KOPT-K1 (cell line): Measurements from ENCODE around the gene AAMDC.
"Not testable (repeated sequence)": the region's sequence is repeated elsewhere in the genome, so short reads cannot be mapped to it uniquely, and the experiment has no call there.

Experiments used
- H3K27ac ChIP-seq: fragments of 200-600 bp; sonication (generic); 2 replicates; pipeline ENCODE4 v1.5.1; 2016; ENCODE audit warnings: antibody characterized with exemption, mild to moderate bottlenecking, low read depth, low read length; ENCODE audit not compliant: poor library complexity, severe bottlenecking
- H3K36me3 ChIP-seq: fragments of 200-600 bp; sonication (generic); 2 replicates; pipeline ENCODE4 v1.5.1; 2017; ENCODE audit warnings: antibody characterized with exemption, mild to moderate bottlenecking, low read length, moderate library complexity; ENCODE audit not compliant: insufficient read depth
- H3K9me3 ChIP-seq: fragments of 200-600 bp; sonication (generic); 2 replicates; pipeline ENCODE4 v1.5.1; 2017; ENCODE audit warnings: antibody characterized with exemption, low read length, mild to moderate bottlenecking; ENCODE audit not compliant: insufficient read depth, poor library complexity, severe bottlenecking

The AAMDC gene

DNA sequence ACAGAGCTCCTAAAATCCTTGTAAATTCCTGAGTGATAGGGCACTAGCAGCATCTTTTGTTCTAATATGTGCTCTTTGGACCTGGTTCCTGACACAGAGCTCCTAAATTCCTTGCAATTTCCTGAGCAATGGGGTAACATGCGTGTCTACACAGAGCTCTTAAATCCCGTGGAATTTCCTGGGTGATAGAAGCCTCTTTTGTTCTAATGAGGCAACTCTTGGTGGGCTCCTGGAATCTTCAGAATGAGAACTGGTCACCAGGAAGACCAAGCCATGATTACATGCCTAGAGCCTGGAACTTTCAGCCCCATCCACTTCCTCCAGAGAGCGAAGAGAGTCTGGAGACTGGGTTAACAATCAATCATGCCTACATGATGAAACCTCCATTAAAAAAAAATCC, 19.5 kb upstream of the AAMDC start:
- Histone ChIP-seq H3K9me3 (peaks cover 7% of the 10 kb centered on the region), H3K36me3 (peaks cover 14% of the 10 kb centered on the region), H3K27ac (no peak overlapping the region)

DNA sequence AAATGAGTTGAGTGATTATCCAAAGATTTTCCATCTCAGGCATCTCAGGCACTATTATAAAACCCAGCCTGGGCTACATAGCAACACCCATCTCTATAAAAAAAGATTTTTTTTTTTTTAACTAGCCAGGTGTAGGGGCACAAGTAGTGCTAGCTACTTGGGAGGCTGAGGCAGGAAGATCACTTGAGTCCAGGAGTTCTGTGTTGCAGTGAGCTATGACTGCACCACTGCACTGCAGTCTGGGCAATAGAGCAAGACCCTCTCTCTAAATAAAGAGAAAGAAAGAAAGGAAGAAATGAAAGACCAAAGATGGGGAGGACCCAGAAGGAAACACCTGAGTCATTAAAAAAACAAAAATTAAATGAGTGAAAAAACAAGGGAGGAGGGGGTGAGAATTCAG, 14.5 kb upstream of the AAMDC start:
- Histone ChIP-seq H3K9me3 (no peaks in the 10 kb centered on the region), H3K36me3 (peaks cover 32% of the 10 kb centered on the region)

DNA sequence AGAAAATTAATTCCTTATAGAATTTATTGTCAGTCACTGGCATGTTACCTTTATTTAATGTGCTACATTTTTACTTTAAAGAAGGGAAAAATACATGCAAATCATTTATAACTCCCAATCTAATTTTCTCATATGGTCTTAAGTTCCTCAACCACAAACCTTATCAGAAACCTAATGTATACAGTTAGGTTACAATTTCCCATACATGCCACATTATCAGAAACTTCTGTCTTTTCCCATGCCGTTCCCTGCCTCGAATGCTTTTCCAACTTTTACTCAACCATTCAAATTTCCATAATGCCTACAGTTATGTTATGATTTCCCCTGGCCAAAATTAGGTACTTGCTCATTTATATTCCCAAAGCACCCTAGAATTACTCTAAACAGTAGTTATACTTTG, 14.0 kb upstream of the AAMDC start:
- Histone ChIP-seq H3K27ac (no peak overlapping the region), H3K9me3 (no peaks in the 10 kb centered on the region), H3K36me3 (peaks cover 37% of the 10 kb centered on the region)

More for the DNA sequence above, 14.5 kb upstream of the AAMDC start:
- no peak overlapping the region for H3K27ac ChIP-seq

DNA sequence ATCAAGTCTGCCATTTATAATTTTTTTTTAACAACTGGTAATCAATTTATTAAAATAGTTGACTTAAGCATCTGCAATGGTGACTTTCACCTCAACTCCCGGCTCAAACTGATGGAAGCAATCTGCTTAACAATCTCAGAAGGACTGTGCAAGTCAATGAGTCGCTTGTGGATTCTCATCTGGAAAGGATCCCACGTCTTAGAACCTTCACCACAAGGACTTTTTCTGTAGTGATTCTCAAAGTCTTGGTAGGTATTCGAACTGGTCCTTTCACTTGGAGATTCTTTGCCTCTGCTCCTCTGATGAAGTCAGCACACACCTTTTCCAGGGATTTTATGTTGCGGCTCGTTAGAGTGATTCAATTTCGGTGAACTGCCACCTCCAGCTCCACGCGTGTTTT, 7.7 kb upstream of the AAMDC start:
- no peaks in the 10 kb centered on the region for H3K9me3 ChIP-seq
- no peak overlapping the region for H3K27ac ChIP-seq
- H3K36me3 ChIP-seq, result peaks cover 40% of the 10 kb centered on the region

DNA sequence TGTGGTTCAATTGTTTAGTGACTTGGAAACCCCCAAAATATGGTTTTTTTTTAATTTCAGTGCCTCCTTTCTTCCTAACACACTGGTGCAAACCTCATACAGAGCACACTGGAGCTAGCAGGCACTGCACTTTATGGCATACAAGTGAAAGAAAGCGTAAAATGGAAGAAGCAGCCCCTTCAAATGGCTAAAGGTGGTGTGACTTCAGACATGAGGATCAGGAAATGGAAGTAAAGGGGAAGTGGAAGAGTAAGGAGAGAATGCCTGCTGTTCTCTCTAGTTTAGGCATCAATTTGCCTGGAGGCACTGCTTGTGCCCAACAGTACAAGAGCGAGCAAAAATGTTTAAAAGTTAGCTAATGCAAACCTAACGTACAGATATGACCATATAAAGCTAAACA, 6.1 kb upstream of the AAMDC start:
- Histone ChIP-seq H3K36me3 (peaks cover 31% of the 10 kb centered on the region), H3K27ac (no peak overlapping the region), H3K9me3 (no peaks in the 10 kb centered on the region)

DNA sequence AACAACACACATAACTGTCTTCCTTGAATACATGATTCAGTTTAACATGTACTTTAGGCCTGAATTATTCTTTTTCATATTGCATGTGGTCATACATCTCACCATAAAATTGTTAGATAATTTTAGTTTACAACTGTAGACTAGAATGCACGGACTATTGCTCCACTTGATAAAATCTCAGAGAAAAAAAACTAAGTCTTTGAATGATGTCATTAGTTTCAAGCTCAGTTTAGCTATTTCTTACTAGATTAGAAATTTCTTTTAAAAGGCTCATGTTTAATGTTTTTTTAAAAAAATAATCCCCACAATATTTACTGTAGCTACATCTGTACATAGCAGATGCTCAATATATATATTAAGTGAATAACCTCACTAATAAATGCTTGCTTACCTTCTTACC, 5.5 kb upstream of the AAMDC start:
- H3K36me3 ChIP-seq, result peaks cover 25% of the 10 kb centered on the region
- no peak overlapping the region for H3K27ac ChIP-seq
- no peaks in the 10 kb centered on the region for H3K9me3 ChIP-seq

DNA sequence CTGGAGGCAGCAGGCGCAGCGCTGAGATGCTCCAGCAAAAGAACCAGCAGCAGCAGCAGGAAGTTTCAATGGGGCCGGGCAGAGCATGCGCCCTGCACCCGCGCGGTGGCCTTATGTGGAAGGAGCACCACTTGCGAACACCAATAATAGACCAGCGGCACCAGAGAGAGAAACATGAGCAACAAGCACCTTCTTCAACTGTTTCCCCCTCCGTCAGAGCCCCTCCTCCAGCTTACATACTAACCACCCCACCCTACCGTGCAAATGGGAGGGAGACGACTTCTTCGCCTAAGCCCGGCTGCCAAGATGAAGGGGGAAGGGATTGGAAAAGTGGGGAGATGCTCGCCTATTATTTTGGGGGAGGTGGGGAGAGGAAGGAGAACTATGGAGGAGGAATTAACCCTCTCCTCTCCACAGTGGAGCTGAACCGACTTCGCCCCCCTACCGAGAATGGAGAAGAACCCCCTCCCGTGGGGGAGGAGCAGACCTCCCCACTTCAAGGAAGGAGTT, 1.5 kb upstream of the AAMDC start:
- Histone ChIP-seq H3K27ac (peak overlapping the region; percentile 83), H3K9me3 (no peaks in the 10 kb centered on the region), H3K36me3 (no peaks in the 10 kb centered on the region)

DNA sequence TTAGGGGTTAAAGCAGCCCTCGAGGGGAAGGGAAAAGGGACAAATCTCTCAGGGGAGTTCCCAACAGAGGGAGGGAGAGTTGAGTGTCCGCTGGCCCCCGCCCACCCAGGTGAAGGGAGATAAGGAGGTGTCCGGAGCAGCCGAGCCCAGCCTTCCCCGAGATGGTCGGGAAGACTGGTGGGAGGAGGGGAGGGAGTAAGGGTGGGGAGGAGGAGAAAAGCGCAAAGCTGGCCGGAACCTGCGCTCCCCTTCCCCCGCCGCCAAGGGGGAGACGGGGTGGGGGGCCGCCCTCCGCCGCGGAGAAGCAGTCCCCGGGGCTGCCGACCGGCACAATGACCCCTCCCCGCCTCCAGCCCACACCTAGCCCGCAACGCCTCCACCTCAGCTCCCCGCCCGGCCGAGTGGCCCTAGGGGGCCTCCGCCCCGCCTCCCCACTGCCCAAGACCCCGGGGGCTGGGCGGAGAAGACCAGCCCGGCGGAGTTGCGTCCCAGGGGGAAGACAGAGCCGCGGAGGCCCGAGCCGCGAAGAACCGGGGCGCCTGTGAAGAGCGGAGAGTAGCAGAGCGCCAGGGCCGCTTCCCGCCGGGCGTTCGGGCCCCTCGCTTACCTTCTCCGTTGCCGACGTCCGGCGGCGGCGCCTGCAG, 901 bp upstream of the AAMDC start:
- peak overlapping the region; percentile 83 for H3K27ac ChIP-seq

DNA sequence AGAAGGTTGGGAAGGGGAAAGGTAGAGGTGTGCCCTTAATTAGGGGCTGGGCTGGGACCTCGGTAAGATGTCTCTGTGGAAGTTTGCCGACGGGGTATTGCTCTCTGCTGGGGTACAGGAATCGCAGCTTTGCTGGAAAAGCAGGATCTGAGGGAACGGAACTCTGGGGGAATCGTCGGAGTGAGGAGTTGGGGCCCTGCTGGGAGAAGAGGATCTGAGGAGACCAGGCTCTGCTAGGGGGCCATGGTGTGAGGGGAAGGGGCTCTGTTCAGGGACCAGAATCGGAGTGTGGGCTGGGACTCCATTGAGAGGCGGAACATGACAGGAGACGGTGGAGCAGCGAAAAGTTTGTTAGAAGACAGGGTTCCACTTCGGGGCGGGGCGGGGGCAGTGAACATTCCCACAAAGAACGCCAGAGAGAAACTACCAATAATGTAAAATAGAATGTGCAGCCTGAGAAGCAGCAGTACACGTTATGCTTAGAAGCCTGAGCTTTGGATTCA, 456 bp downstream of the AAMDC start:
- Histone ChIP-seq H3K9me3 (no peaks in the 10 kb centered on the region), H3K36me3 (no peaks in the 10 kb centered on the region), H3K27ac (peak overlapping the region; percentile 83)

More for the DNA sequence above, 901 bp upstream of the AAMDC start:
- Histone ChIP-seq H3K9me3 (no peaks in the 10 kb centered on the region), H3K36me3 (no peaks in the 10 kb centered on the region)

DNA sequence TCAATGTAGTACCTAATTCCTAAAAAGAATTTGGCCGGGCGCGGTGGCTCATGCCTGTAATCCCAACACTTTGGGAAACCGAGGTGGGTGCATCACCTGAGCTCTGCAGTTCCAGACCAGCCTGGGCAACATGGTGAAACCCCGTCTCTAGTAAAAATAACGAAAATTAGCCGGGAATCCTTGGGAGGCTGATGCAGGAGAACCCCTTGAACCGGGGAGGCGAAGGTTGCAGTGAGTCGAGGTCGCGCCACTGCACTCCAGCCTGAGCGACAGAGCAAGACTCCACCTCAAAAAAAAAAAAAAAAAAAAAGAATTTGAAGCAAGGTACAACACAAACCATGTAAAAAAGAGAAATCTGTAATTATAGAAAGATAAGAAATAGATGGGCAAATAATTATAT, 1.2 kb downstream of the AAMDC start:
- H3K27ac ChIP-seq, H3K9me3 ChIP-seq, H3K36me3 ChIP-seq: not testable (repeated sequence)

DNA sequence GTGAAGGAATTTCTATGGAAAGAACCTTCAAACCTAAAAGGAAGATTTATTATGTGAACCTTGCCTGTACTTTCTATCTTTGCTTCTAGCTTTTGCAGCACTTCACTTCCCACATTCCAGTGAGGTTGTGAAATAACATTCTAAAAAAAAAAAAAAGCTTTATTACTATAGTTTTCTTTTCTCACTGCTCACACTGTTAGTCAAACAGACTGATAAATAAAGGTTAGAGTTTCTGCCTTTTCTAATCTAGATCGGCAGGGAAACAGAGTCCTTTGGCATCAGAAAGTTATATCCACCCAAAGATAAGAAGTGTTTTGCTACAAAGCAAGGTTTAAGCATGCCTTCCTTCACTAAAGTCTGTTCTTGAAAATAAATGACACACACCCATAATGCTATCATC, 2.8 kb downstream of the AAMDC start:
- Histone ChIP-seq H3K36me3 (no peaks in the 10 kb centered on the region), H3K9me3 (no peaks in the 10 kb centered on the region), H3K27ac (no peak overlapping the region)

DNA sequence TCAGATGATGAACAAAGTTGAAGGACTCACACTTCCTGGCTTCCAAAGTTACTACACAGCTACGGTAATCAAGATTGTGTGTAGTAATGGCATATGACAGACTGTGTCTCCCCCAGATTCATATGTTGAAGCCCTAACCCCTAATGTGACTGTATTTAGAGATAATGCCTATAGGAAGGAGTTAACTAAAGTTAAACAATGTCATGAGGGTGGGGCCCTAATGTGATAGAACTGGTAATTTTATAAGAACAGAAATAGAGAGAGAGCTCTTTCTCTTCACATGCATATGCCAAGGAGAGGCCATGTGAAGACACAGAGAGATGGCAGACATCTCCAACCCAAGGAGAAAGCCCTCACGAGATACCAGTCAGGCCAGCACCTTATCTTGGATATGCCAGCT, 8.0 kb downstream of the AAMDC start:
- Histone ChIP-seq H3K36me3 (no peaks in the 10 kb centered on the region), H3K27ac (no peak overlapping the region), H3K9me3 (peaks cover 6% of the 10 kb centered on the region)

DNA sequence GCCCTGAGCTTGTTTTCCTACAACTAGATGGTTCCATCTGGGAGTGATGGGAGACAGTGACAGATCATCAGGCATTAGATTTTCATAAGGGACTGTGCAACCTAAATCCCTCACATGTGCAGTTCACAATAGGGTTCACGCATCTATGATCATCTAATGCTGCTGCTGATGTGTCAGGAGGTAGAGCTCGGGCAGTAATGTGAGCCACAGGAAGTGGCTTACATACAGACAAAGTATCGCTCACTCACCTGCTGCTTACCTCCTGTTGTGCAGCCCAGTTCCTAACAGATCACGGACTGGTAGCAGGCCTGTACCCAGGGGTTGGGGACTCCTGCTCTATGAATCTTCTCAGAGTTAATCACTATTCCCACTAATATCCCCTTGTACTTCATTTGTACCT, 12.4 kb downstream of the AAMDC start:
- no peak overlapping the region for H3K27ac ChIP-seq
- H3K9me3 ChIP-seq, result peaks cover 6% of the 10 kb centered on the region
- no peaks in the 10 kb centered on the region for H3K36me3 ChIP-seq

DNA sequence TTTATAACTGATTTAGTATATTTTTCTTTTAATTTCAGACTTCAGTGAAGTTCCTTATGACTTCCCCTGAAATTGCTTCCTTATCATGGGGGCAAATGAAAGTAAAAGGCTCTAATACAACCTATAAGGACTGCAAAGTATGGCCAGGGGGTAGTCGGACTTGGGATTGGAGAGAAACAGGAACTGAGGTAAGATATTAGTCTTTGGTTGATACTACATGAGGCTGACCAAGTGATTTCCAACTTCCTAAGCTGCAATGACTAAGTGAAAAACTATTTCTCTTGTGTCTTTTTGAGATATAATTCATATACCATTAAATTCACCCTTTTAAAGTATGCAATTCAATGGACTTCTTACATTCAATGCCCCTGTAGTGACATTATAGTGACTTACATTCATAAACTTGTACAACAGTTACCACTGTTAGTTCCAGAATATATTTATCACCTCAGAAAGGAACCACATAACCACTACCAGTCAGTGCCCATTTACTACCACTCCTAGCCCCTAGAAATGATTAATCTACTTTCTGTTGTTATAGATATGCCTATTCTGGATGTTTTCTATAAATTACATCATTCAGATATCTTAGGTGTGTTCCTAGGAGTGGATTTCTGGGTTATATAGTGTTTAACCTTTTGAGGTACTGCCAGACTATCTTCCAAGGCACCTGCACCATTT, 21.6 kb downstream of the AAMDC start:
- Histone ChIP-seq H3K36me3 (no peaks in the 10 kb centered on the region), H3K27ac (no peak overlapping the region), H3K9me3 (no peaks in the 10 kb centered on the region)

DNA sequence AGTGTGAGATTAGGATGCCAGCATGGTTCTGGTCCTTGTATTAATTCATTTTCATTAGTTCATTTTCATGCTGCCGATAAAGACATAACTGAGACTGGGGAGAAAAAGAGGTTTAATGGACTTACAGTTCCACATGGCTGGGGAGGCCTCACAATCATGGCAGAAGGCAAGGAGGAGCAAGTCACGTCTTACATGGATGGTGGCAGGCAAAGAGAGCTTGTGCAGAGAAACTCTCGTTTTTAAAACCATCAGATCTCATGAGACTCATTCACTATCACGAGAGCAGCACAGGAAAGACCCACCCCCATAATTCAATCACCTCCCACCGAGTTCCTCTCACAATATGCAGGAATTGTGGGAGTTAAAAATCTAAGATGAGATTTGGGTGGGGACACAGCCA, 22.8 kb downstream of the AAMDC start:
- not testable (repeated sequence) for H3K9me3 ChIP-seq, H3K27ac ChIP-seq, H3K36me3 ChIP-seq

DNA sequence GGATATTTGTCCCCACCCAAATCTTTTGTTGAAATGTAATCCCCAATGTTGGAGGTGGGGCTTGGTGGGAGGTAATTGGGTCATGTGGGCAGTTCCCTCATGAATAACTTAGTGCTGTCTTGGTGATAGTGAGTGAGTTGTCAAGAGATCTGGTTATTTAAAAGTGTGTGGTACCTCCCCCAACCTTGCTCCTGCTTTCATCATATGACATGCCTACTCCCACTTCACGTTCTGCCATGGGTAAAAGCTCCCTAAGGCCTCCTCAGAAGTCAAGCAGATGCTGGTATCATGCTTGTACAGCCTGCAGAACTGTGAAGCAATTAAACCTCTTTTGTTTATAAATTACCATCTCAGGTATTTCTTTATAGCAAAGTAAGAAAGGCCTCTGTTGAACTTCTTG, 30.6 kb downstream of the AAMDC start:
- no peak overlapping the region for H3K27ac ChIP-seq
- H3K36me3 ChIP-seq, result no peaks in the 10 kb centered on the region; the same call in 1 of the 2 replicates
- peaks cover 33% of the 10 kb centered on the region for H3K9me3 ChIP-seq
